Liver (tissue), 9 donors: ENCODE data around the gene MAP4K1. TPM values are rescaled to one million over a fixed set of nuclear protein-coding genes. Genes with fewer than 3 reads are reported as not detected.
"Not testable (repeated sequence)": the region's sequence is repeated elsewhere in the genome, so short reads cannot be mapped to it uniquely, and the experiment has no call there.

ENCODE experiments used
- DNase-seq: peaks from one replicate; pipeline ENCODE4 v3.0.0-alpha.2; 2017; ENCODE audit warnings: low spot score
- H3K27ac ChIP-seq, 2 donors: one replicate each; pipeline ENCODE4 v1.7.0; 2013; ENCODE audit warnings: inconsistent platforms in 2 of 2, low read length in 2 of 2, control low read depth in 1 of 2, low read depth in 1 of 2, mild to moderate bottlenecking in 1 of 2
- H3K27me3 ChIP-seq, 4 donors: one replicate each; pipeline versions ENCODE4 v1.6.1 to v1.7.0; 2013; ENCODE audit warnings: low read length in 3 of 4, inconsistent platforms in 1 of 4, mild to moderate bottlenecking in 1 of 4, moderate library complexity in 1 of 4; ENCODE audit not compliant: control insufficient read depth in 4 of 4, insufficient read depth in 4 of 4
- H3K36me3 ChIP-seq, 4 donors: one replicate each; pipeline versions ENCODE4 v1.6.1 to v1.7.0; 2013; ENCODE audit warnings: low read length in 3 of 4, mild to moderate bottlenecking in 3 of 4, low read depth in 1 of 4, moderate library complexity in 1 of 4; ENCODE audit not compliant: control insufficient read depth in 4 of 4, insufficient read depth in 3 of 4
- H3K4me1 ChIP-seq, 4 donors: one replicate each; pipeline versions ENCODE4 v1.6.1 to v1.7.0; 2013; ENCODE audit warnings: low read length in 3 of 4, mild to moderate bottlenecking in 3 of 4, moderate library complexity in 1 of 4; ENCODE audit not compliant: control insufficient read depth in 4 of 4, insufficient read depth in 4 of 4
- H3K4me3 ChIP-seq, 3 donors: one replicate each; pipeline versions ENCODE4 v1.6.1 to v1.7.0; 2013; ENCODE audit warnings: low read length in 3 of 3, control low read depth in 1 of 3, low read depth in 1 of 3, mild to moderate bottlenecking in 1 of 3
- H3K9ac ChIP-seq, 2 donors: one replicate each; pipeline ENCODE4 v1.7.0; 2013; ENCODE audit warnings: low read length in 2 of 2, mild to moderate bottlenecking in 2 of 2, moderate library complexity in 2 of 2, control low read depth in 1 of 2, low read depth in 1 of 2
- H3K9me3 ChIP-seq, 4 donors: one replicate each; pipeline versions ENCODE4 v1.6.1 to v1.7.0; 2013; ENCODE audit warnings: low read length in 3 of 4; ENCODE audit not compliant: control insufficient read depth in 4 of 4
- ATF3 ChIP-seq: IDR thresholded peaks from 2 replicates; pipeline ENCODE4 v1.6.1; 2016; ENCODE audit warnings: antibody characterized with exemption
- CTCF ChIP-seq: fragments of 150-350 bp; IDR thresholded peaks from 2 replicates; pipeline ENCODE4 v1.5.1; 2017; ENCODE audit warnings: improper control_type of control experiment, low read depth, low read length; ENCODE audit not compliant: missing input control
- EGR1 ChIP-seq, 2 donors: IDR thresholded peaks; 2 replicates each; pipeline ENCODE4 v1.6.1; 2016 to 2018; ENCODE audit warnings: antibody characterized with exemption in 2 of 2, low read depth in 2 of 2
- GABPA ChIP-seq, 2 donors: IDR thresholded peaks in 1 of 2; conservative IDR thresholded peaks in 1 of 2; 2 replicates each; pipeline ENCODE4 v1.6.1; 2016; ENCODE audit warnings: antibody characterized with exemption in 2 of 2, mild to moderate bottlenecking in 1 of 2, moderate library complexity in 1 of 2
- HNF4A ChIP-seq, 2 donors: conservative IDR thresholded peaks; 2 replicates each; pipeline ENCODE4 v1.6.1; 2016; ENCODE audit warnings: antibody characterized with exemption in 2 of 2, mild to moderate bottlenecking in 2 of 2
- HNF4G ChIP-seq: IDR thresholded peaks from 2 replicates; pipeline ENCODE4 v1.6.1; 2016; ENCODE audit warnings: antibody characterized with exemption
- JUND ChIP-seq, 2 donors: IDR thresholded peaks; 2 replicates each; pipeline ENCODE4 v1.6.1; 2016; ENCODE audit warnings: antibody characterized with exemption in 2 of 2
- MAX ChIP-seq: IDR thresholded peaks from 2 replicates; pipeline ENCODE4 v1.6.1; 2016; ENCODE audit warnings: antibody characterized with exemption
- NR2F2 ChIP-seq: IDR thresholded peaks from 2 replicates; pipeline ENCODE4 v1.6.1; 2016; ENCODE audit warnings: antibody characterized with exemption
- RAD21 ChIP-seq, 2 donors: IDR thresholded peaks; 2 replicates each; pipeline ENCODE4 v1.6.1; 2016; ENCODE audit warnings: antibody characterized with exemption in 2 of 2, mild to moderate bottlenecking in 2 of 2
- REST ChIP-seq: IDR thresholded peaks from 2 replicates; pipeline ENCODE4 v1.6.1; 2016; ENCODE audit warnings: antibody characterized with exemption, mild to moderate bottlenecking
- RXRA ChIP-seq, 2 donors: IDR thresholded peaks; 2 replicates each; pipeline ENCODE4 v1.6.1; 2017 to 2018; ENCODE audit warnings: antibody characterized with exemption in 2 of 2, mild to moderate bottlenecking in 1 of 2
- SP1 ChIP-seq: IDR thresholded peaks from 2 replicates; pipeline ENCODE4 v1.6.1; 2018; ENCODE audit warnings: antibody characterized with exemption, mild to moderate bottlenecking
- TAF1 ChIP-seq: conservative IDR thresholded peaks from 2 replicates; pipeline ENCODE4 v1.6.1; 2016; ENCODE audit warnings: antibody characterized with exemption, mild to moderate bottlenecking
- YY1 ChIP-seq: IDR thresholded peaks from 2 replicates; pipeline ENCODE4 v1.6.1; 2016; ENCODE audit warnings: antibody characterized with exemption, mild to moderate bottlenecking
- WGBS: extraction: QIAGEN DNeasy Blood & Tissue Kit; methylation state at CpG from one replicate; pipeline ENCODE4 v1.1.7; 2013; 5-methylcytosine and 5-hydroxymethylcytosine counted together
- polyA plus RNA-seq, 2 donors: library from polyadenylated mRNA; stranded (reverse) in 1 of 2; unstranded in 1 of 2; fragments of 200-250 nt in 1 of 2; fragments of >200 nt in 1 of 2; fragmentation: Nextera tagmentation in 1 of 2; extraction: Ambion mirVana in 1 of 2; gene quantifications; one replicate each; pipeline versions ENCODE4 v1.2.1 to v1.2.3, GENCODE V29; 2013 to 2015
- total RNA-seq, 2 donors: library from RNA; depleted of rRNA; stranded (reverse); fragments of >200 nt; gene quantifications; one replicate each; pipeline ENCODE4 v1.2.3, GENCODE V29; 2014
- donor health status: healthy.
- donor health status: healthy.
- donor health status: healthy.
- donor health status: healthy.
- donor health status: healthy.

Gene MAP4K1
- total and polyA plus RNA-seq, 4 donors = 0.89 to 3.1 (median 1.9) TPM

GRCh38 chr19:38559428-38560401 is 58.0 kb downstream of the MAP4K1 start:
- Histone ChIP-seq H3K9me3 (no peaks in the 10 kb centered on the region), H3K27me3 (no peaks in the 10 kb centered on the region), H3K9ac (no peak overlapping the region), H3K27ac (no peak overlapping the region), H3K4me1 (no peaks in the 10 kb centered on the region), H3K4me3 (no peak overlapping the region), H3K36me3 (no peaks in the 10 kb centered on the region)
- no peak for DNase-seq
- TF ChIP-seq TAF1 = no peak
- TF ChIP-seq RAD21 (IDR thresholded peaks at IDR 0.05) = no peak
- TF ChIP-seq ATF3 = no peak
- TF ChIP-seq HNF4A (conservative IDR thresholded peaks at IDR 0.05) = no peak
- TF ChIP-seq EGR1 (IDR thresholded peaks at IDR 0.05; ENCODE audit: low read depth in 2 of 2) = no peak
- TF ChIP-seq REST = no peak
- no peak for TF ChIP-seq YY1
- no peak for TF ChIP-seq JUND (IDR thresholded peaks at IDR 0.05)
- no peak for TF ChIP-seq CTCF
- 70% methylated on average over 13 of the region's 13 CpGs for WGBS

- not testable (repeated sequence) for H3K9ac ChIP-seq, H3K36me3 ChIP-seq, H3K4me3 ChIP-seq, H3K4me1 ChIP-seq, H3K27ac ChIP-seq, H3K9me3 ChIP-seq, DNase-seq, H3K27me3 ChIP-seq
- 90% methylated on average over 7 of the region's 7 CpGs for WGBS
Observed at GRCh38 chr19:38558933-38559332, 58.8 kb downstream of the MAP4K1 start.

GRCh38 chr19:38557205-38557799 is 60.5 kb downstream of the MAP4K1 start:
- no peaks in the 10 kb centered on the region for H3K4me1 ChIP-seq
- no peak overlapping the region for H3K9ac ChIP-seq
- H3K4me3 ChIP-seq = no peak overlapping the region
- H3K36me3 ChIP-seq = no peaks in the 10 kb centered on the region
- 72% methylated on average over 12 of the region's 12 CpGs for WGBS
- no peak for DNase-seq
- H3K27me3 ChIP-seq = no peaks in the 10 kb centered on the region
- no peaks in the 10 kb centered on the region for H3K9me3 ChIP-seq
- no peak overlapping the region for H3K27ac ChIP-seq
- TF ChIP-seq HNF4A (conservative IDR thresholded peaks at IDR 0.05) = no peak
- TF ChIP-seq JUND (IDR thresholded peaks at IDR 0.05) = no peak
- TF ChIP-seq MAX = no peak
- TF ChIP-seq RXRA (IDR thresholded peaks at IDR 0.05) = no peak
- no peak for TF ChIP-seq NR2F2
- no peak for TF ChIP-seq HNF4G
- no peak for TF ChIP-seq EGR1 (IDR thresholded peaks at IDR 0.05; ENCODE audit: low read depth in 2 of 2)
- TF ChIP-seq ATF3 = no peak
- no peak for TF ChIP-seq YY1
- no peak for TF ChIP-seq SP1
- TF ChIP-seq GABPA (IDR thresholded peaks at IDR 0.05 in 1 of 2, conservative IDR thresholded peaks at IDR 0.05 in 1 of 2) = no peak
- no peak for TF ChIP-seq CTCF
